Right renal cortex interstitium (tissue), 3 donors: ENCODE data around the gene ABT1. TPM values are rescaled to one million over a fixed set of nuclear protein-coding genes. Genes with fewer than 3 reads are reported as not detected.

Experiments used
- DNase-seq, 3 donors: peaks; one replicate each; pipeline ENCODE4 v3.0.0-alpha.2; 2013; ENCODE audit warnings: low read depth in 3 of 3, low spot score in 2 of 3
- polyA plus RNA-seq, 3 donors: library from polyadenylated mRNA; unstranded; fragments of 120-200 nt; gene quantifications; one replicate each; pipeline ENCODE4 v1.2.1, GENCODE V29; 2013; ENCODE audit not compliant: insufficient read length in 3 of 3

The ABT1 gene
- polyA plus RNA-seq, 3 donors, result 14.5 to 15.3 (median 15.1) TPM

GRCh38 chr6:26571592-26572296, 25.0 kb upstream of the ABT1 start:
- DNase-seq, result no peak

- no peak for DNase-seq
Observed at GRCh38 chr6:26575494-26575939, 21.2 kb upstream of the ABT1 start.

GRCh38 chr6:26576407-26576843, 20.3 kb upstream of the ABT1 start:
- no peak for DNase-seq

- no peak for DNase-seq
Observed at GRCh38 chr6:26576929-26577719, 19.6 kb upstream of the ABT1 start.

GRCh38 chr6:26577720-26578072, 19.1 kb upstream of the ABT1 start:
- no peak for DNase-seq

GRCh38 chr6:26578279-26578678, 18.5 kb upstream of the ABT1 start:
- no peak for DNase-seq

GRCh38 chr6:26578741-26579140, 18.0 kb upstream of the ABT1 start:
- no peak for DNase-seq

- no peak for DNase-seq
Observed at GRCh38 chr6:26581164-26581915, 15.4 kb upstream of the ABT1 start.

GRCh38 chr6:26588965-26589364, 7.8 kb upstream of the ABT1 start:
- DNase-seq, result no peak

- no peak for DNase-seq
Observed at GRCh38 chr6:26592649-26593048, 4.1 kb upstream of the ABT1 start.

GRCh38 chr6:26593278-26594130, 3.2 kb upstream of the ABT1 start:
- DNase-seq, result no peak

GRCh38 chr6:26594131-26594498, 2.6 kb upstream of the ABT1 start:
- no peak for DNase-seq

GRCh38 chr6:26594730-26595632, 1.8 kb upstream of the ABT1 start:
- no peak for DNase-seq

- peak in 2 of 3 donors; percentile 83 to 84 for DNase-seq
Observed at GRCh38 chr6:26595669-26596269, 984 bp upstream of the ABT1 start.

- no peak for DNase-seq
Observed at GRCh38 chr6:26597389-26597766, 625 bp downstream of the ABT1 start.

GRCh38 chr6:26597821-26598220, 1.1 kb downstream of the ABT1 start:
- DNase-seq, result no peak

GRCh38 chr6:26598267-26598666, 1.5 kb downstream of the ABT1 start:
- DNase-seq, result no peak

GRCh38 chr6:26599134-26599533, 2.4 kb downstream of the ABT1 start:
- no peak for DNase-seq

- no peak for DNase-seq
Observed at GRCh38 chr6:26599591-26599990, 2.8 kb downstream of the ABT1 start.
